ENCODE results near the gene CDK19. TPM values are rescaled to one million over a fixed set of nuclear protein-coding genes. Genes with fewer than 3 reads are reported as not detected.
A peak's percentile ranks its signal among the peaks of the same experiment; 100 is the strongest.
"Not testable (repeated sequence)": the region's sequence is repeated elsewhere in the genome, so short reads cannot be mapped to it uniquely, and the experiment has no call there.

CDK19 gene
- total RNA-seq, 1 donor from 2014 or later, result 34.4 TPM

- Mint-ChIP-seq H3K27me3 (ENCODE audit: insufficient read depth, low read depth) (peaks cover 9% of the 10 kb centered on the region), H3K4me3 (peak overlapping the region; percentile 99), H3K4me1 (peaks cover 16% of the 10 kb centered on the region), H3K9me3 (peaks cover 13% of the 10 kb centered on the region), H3K27ac (no peak overlapping the region), H3K36me3 (peaks cover 12% of the 10 kb centered on the region)
- Histone ChIP-seq H2AFZ (replicated peaks) (no peak overlapping the region), H3K4me3 (peak overlapping the region; percentile 74), H3K4me1 (peaks cover 17% of the 10 kb centered on the region), H3K4me2 (peak overlapping the region; percentile 96), H3F3A (ENCODE audit: low read depth) (peaks cover 16% of the 10 kb centered on the region), H3K79me2 (ENCODE audit: low read depth) (peaks cover 71% of the 10 kb centered on the region), H3K36me3 (no peaks in the 10 kb centered on the region), H3K27me3 (no peaks in the 10 kb centered on the region), H3K27ac (no peak overlapping the region), H3K9me3 (ENCODE audit: low read depth) (no peaks in the 10 kb centered on the region), H4K20me1 (ENCODE audit: low read depth) (peaks cover 27% of the 10 kb centered on the region), H3K9ac (no peak overlapping the region)
- no peak for DNase-seq (ENCODE audit: low spot score)
- TF ChIP-seq CTCF (IDR thresholded peaks at IDR 0.05) (no peak), EZH2phosphoT487 (IDR thresholded peaks at IDR 0.05) (no peak), EZH2 (IDR thresholded peaks at IDR 0.05) (no peak)
These were observed 2.5 kb downstream of the CDK19 start for GRCh38 chr6:110812719-110813118.

- H4K20me1 ChIP-seq (ENCODE audit: low read depth), result peaks cover 40% of the 10 kb centered on the region
- H3K27me3 Mint-ChIP-seq (ENCODE audit: insufficient read depth, low read depth), result peaks cover 8% of the 10 kb centered on the region
These were observed 4.2 kb downstream of the CDK19 start for GRCh38 chr6:110810896-110811586.

GRCh38 chr6:110809792-110810191 is 5.5 kb downstream of the CDK19 start:
- no peak overlapping the region for H3K4me3 ChIP-seq
- DNase-seq (ENCODE audit: low spot score), result no peak
- no peak overlapping the region for H3K9ac ChIP-seq
- H3K79me2 ChIP-seq (ENCODE audit: low read depth), result peaks cover 99% of the 10 kb centered on the region
- H3K27ac ChIP-seq, result no peak overlapping the region
- H4K20me1 ChIP-seq (ENCODE audit: low read depth), result peaks cover 43% of the 10 kb centered on the region
- Mint-ChIP-seq H3K9me3 (peaks cover 20% of the 10 kb centered on the region), H3K4me3 (no peak overlapping the region), H3K27me3 (ENCODE audit: insufficient read depth, low read depth) (peaks cover 5% of the 10 kb centered on the region), H3K4me1 (peaks cover 7% of the 10 kb centered on the region), H3K36me3 (peaks cover 23% of the 10 kb centered on the region), H3K27ac (no peak overlapping the region)
- H3K4me1 ChIP-seq, result peaks cover 12% of the 10 kb centered on the region
- H3K4me2 ChIP-seq, result no peak overlapping the region
- H3K36me3 ChIP-seq, result no peaks in the 10 kb centered on the region
- no peaks in the 10 kb centered on the region for H3K9me3 ChIP-seq (ENCODE audit: low read depth)
- H2AFZ ChIP-seq (replicated peaks), result no peak overlapping the region
- TF ChIP-seq CTCF (IDR thresholded peaks at IDR 0.05) (no peak), EZH2 (IDR thresholded peaks at IDR 0.05) (no peak), EZH2phosphoT487 (IDR thresholded peaks at IDR 0.05) (no peak)
- H3F3A ChIP-seq (ENCODE audit: low read depth), result peaks cover 3% of the 10 kb centered on the region
- no peaks in the 10 kb centered on the region for H3K27me3 ChIP-seq

More at GRCh38 chr6:110810896-110811586, 4.2 kb downstream of the CDK19 start:
- no peak overlapping the region for H3K4me2 ChIP-seq
- H3K9me3 ChIP-seq (ENCODE audit: low read depth), result no peaks in the 10 kb centered on the region
- DNase-seq (ENCODE audit: low spot score), result no peak
- H3K36me3 ChIP-seq, result no peaks in the 10 kb centered on the region
- H3K27me3 ChIP-seq, result no peaks in the 10 kb centered on the region
- H3K4me3 ChIP-seq, result no peak overlapping the region
- H3F3A ChIP-seq (ENCODE audit: low read depth), result peaks cover 8% of the 10 kb centered on the region
- H3K4me1 Mint-ChIP-seq, result peaks cover 7% of the 10 kb centered on the region
- H3K9ac ChIP-seq, result no peak overlapping the region
- H3K9me3 Mint-ChIP-seq, result peaks cover 13% of the 10 kb centered on the region
- no peak for TF ChIP-seq EZH2phosphoT487 (IDR thresholded peaks at IDR 0.05)
- TF ChIP-seq EZH2 (IDR thresholded peaks at IDR 0.05), result no peak
- TF ChIP-seq CTCF (IDR thresholded peaks at IDR 0.05), result no peak
- H3K79me2 ChIP-seq (ENCODE audit: low read depth), result peaks cover 88% of the 10 kb centered on the region
- H2AFZ ChIP-seq (replicated peaks), result no peak overlapping the region
- no peak overlapping the region for H3K27ac Mint-ChIP-seq
- peaks cover 12% of the 10 kb centered on the region for H3K4me1 ChIP-seq
- H3K4me3 Mint-ChIP-seq, result no peak overlapping the region
- peaks cover 16% of the 10 kb centered on the region for H3K36me3 Mint-ChIP-seq
- H3K27ac ChIP-seq, result no peak overlapping the region

- peaks cover 100% of the 10 kb centered on the region for H3K79me2 ChIP-seq (ENCODE audit: low read depth)
These were observed 13.1 kb downstream of the CDK19 start for GRCh38 chr6:110802175-110802574.

More at GRCh38 chr6:110802175-110802574, 13.1 kb downstream of the CDK19 start:
- peaks cover 57% of the 10 kb centered on the region for H3K9me3 Mint-ChIP-seq
- not testable (repeated sequence) for H3K4me1 Mint-ChIP-seq; H3K27me3 Mint-ChIP-seq (ENCODE audit: insufficient read depth, low read depth); H2AFZ ChIP-seq (replicated peaks); H3K36me3 ChIP-seq; H3K27ac Mint-ChIP-seq; H3K4me2 ChIP-seq; H3K4me3 ChIP-seq; DNase-seq (ENCODE audit: low spot score); H3K27me3 ChIP-seq; H3K9me3 ChIP-seq (ENCODE audit: low read depth); H3F3A ChIP-seq (ENCODE audit: low read depth); H3K27ac ChIP-seq; H4K20me1 ChIP-seq (ENCODE audit: low read depth); H3K9ac ChIP-seq; H3K4me1 ChIP-seq; H3K4me3 Mint-ChIP-seq
- peaks cover 45% of the 10 kb centered on the region for H3K36me3 Mint-ChIP-seq
